ENCODE data around the gene MYL7. TPM values are rescaled to one million over a fixed set of nuclear protein-coding genes. Genes with fewer than 3 reads are reported as not detected.

The MYL7 gene
- total and polyA plus RNA-seq, 2 of the 13 experiments (the other 11 are each of a cell fraction or from before 2014, with no cell fraction given) = 1.8 TPM; not detected in 1

DNA sequence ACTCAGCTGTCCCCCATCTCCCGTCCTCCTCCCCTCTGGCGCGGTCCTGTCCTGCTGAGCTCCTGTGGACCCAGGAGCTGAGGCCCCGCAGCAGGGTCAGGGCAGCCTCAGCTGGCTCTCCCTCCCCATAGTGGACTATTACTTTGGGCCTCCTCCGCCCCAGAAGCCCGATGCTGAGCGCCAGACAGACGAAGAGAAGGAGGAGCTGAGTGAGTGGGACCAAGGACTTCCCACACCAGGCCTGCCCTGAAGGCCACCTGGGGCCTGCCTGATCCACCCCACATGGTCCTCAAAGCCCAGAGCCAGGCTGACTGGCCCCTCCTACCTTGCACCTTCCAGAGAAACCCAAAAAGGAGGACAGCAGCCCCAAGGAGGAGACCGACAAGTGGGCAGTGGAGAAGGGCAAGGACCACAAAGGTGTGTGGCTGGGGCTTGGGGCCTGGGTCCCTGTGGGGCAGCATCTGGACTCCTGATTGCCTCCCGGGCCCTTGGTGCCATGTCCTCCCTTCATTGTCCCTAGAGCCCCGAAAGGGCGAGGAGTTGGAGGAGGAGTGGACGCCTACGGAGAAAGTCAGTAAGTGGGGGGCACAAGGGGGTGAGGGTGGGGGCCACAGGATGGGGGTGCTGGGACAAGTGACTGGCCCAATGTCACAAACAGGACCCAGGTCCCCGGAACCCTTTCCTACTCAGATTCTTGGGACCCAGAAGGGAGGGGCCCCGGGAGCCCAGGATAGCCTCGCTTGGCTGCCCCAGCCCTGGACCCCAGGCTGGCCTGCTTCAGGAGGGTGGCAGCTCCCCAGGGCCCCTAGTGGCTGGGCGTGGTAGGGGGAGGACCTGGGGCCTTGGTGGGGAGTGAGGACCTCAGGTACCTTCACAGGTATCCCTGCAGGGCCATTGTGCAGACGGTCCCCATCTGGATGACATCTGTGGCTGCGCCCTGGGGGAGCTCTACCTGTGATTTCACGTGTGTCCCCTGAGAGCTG lies 32.1 kb downstream of the MYL7 start:
- H4K20me1 ChIP-seq (ENCODE audit: insufficient read depth, low read length) = no peaks in the 10 kb centered on the region
- no peaks in the 10 kb centered on the region for H3K4me1 ChIP-seq (ENCODE audit: insufficient read depth, low read length)
- H3K9ac ChIP-seq (ENCODE audit: insufficient read depth, low read depth, low read length) = no peak overlapping the region
- H3K36me3 ChIP-seq (replicated peaks in 1 of 2; ENCODE audit: control insufficient read depth in 1 of 2, insufficient read depth in 2 of 2, low read length in 2 of 2) = no peaks in the 10 kb centered on the region
- no peak for FAIRE-seq
- intact Hi-C loops (cut with micrococcal nuclease; ENCODE audit: unreplicated experiment) = no loop called here
- H3K9me3 ChIP-seq (ENCODE audit: low read length) = no peaks in the 10 kb centered on the region
- WGBS (ENCODE audit: low lambda C conversion rate) = 46% methylated on average over 12 of the region's 21 CpGs
- H2AFZ ChIP-seq (ENCODE audit: low read length) = no peak overlapping the region
- peaks cover 10 to 35% of the 10 kb centered on the region in 2 experiments; a peak in 4 of 5 replicates for H3K27me3 ChIP-seq (ENCODE audit: control insufficient read depth in 1 of 2, insufficient read depth in 2 of 2, low read length in 2 of 2)
- peak; percentile 43 for ATAC-seq
- no peak overlapping the region for H3K4me2 ChIP-seq (ENCODE audit: low read depth, low read length)
- no peaks in the 10 kb centered on the region for H3K79me2 ChIP-seq (ENCODE audit: insufficient read depth, low read length)
- no peak overlapping the region for H3K4me3 ChIP-seq (replicated peaks in 1 of 3; ENCODE audit: insufficient read depth in 1 of 3, low read depth in 2 of 3, low read length in 3 of 3)
- ChIA-PET POLR2A (interaction anchor here (2.3 kb wide), 1 partner anchor 8 kb away, joined by 5 read pairs; no protein-coding TSS in a partner anchor), CTCF (ENCODE audit: low intra/inter-chr PET ratio, low total read pairs) (no interaction called here)
- in situ Hi-C loops (cut with HindIII; ENCODE audit: extremely low pct_ligation_motif_present, low pct_unique_long_range_greater_than_20kb) = no loop called here
- no peak for TF ChIP-seq JARID2 (CRISPR knock-in tag; IDR thresholded peaks at IDR 0.05; ENCODE audit: insufficient replicate concordance)
- no peak for TF ChIP-seq POLR2AphosphoS5 (IDR thresholded peaks at IDR 0.05; ENCODE audit: low read depth, low read length)
- no peak for TF ChIP-seq PATZ1 (CRISPR knock-in tag; IDR thresholded peaks at IDR 0.05)
- no peak for TF ChIP-seq RFX5 (IDR thresholded peaks at IDR 0.05; ENCODE audit: low read depth, low read length)
- TF ChIP-seq ATF7 (IDR thresholded peaks at IDR 0.05) = no peak
- no peak for TF ChIP-seq ATF7 (CRISPR knock-in tag; IDR thresholded peaks at IDR 0.05)
- TF ChIP-seq BRCA1 (CRISPR knock-in tag; IDR thresholded peaks at IDR 0.05) = no peak
- TF ChIP-seq HDAC1 (CRISPR knock-in tag; IDR thresholded peaks at IDR 0.05) = no peak
- TF ChIP-seq ZNF792 (CRISPR knock-in tag; IDR thresholded peaks at IDR 0.05) = no peak
- TF ChIP-seq SUZ12 (IDR thresholded peaks at IDR 0.05; ENCODE audit: low read depth, low read length) = no peak
- TF ChIP-seq ZNF101 (CRISPR knock-in tag; IDR thresholded peaks at IDR 0.05; ENCODE audit: borderline replicate concordance, low read depth) = no peak
- no peak for TF ChIP-seq RBM22 (optimal IDR thresholded peaks at IDR 0.05; ENCODE audit: low read length)
- no peak for TF ChIP-seq ZNF143 (CRISPR knock-in tag; IDR thresholded peaks at IDR 0.05)
- no peak for DNase-seq (ENCODE audit: low spot score)
- H3K27ac ChIP-seq (ENCODE audit: extremely low read length, insufficient read depth, low read length) = no peak overlapping the region
- no TSS peak for BruUV-seq (replicated peaks)
